GM12878 (cell line): ENCODE data around the gene NPFFR2. TPM values are rescaled to one million over a fixed set of nuclear protein-coding genes. Genes with fewer than 3 reads are reported as not detected.

Experiments
- ATAC-seq: fragments of 200-7000 bp; cut with Tn5 transposase; 3 replicates; pipeline ENCODE4 v1.9.1; 2020; ENCODE audit warnings: mild to moderate bottlenecking, moderate library complexity
- BruUV-seq: library from RNA; stranded (reverse); fragments of 400-500 nt; replicated peaks from 2 replicates; lab custom pipeline; 2021; lab: Mats Ljungman, UMichigan
- CTCF ChIA-PET: fragments of 300-600 bp; sonication (Branson Sonifier 250); formaldehyde crosslinking; extraction: SDS; loops from one replicate; lab custom pipeline; 2021; ENCODE audit warnings: inconsistent platforms; lab: Yijun Ruan, JAX
- POLR2A ChIA-PET: fragments of 350-600 bp; formaldehyde crosslinking; extraction: SDS; loops from one replicate; lab custom pipeline; 2021; ENCODE audit warnings: inconsistent platforms; lab: Charles Lee
- RAD21 ChIA-PET: fragments of 300-600 bp; sonication (Branson Sonifier 250); formaldehyde crosslinking; loops from one replicate; lab custom pipeline; 2023; ENCODE audit warnings: antibody characterized with exemption; ENCODE audit not compliant: unreplicated experiment; lab: Charles Lee
- SMC1A ChIA-PET: fragments of 300-600 bp; sonication (Branson Sonifier 250); formaldehyde crosslinking; loops from one replicate; lab custom pipeline; 2023; ENCODE audit not compliant: unreplicated experiment, uncharacterized antibody; lab: Charles Lee
- DNase-seq: peaks from one replicate; pipeline ENCODE4 v3.0.0-alpha.2; 2011; ENCODE audit warnings: low read depth, low spot score
- FAIRE-seq: peaks from 3 replicates; lab custom pipeline; 2011; peaks lifted over from hg19 to GRCh38; lab: Jason Lieb, UNC
- H2AFZ ChIP-seq: 2 replicates; pipeline ENCODE4 v1.6.0; 2011; ENCODE audit warnings: low read depth, low read length, control low read depth; ENCODE audit not compliant: control insufficient read depth
- H3K27ac ChIP-seq: 2 replicates; pipeline ENCODE4 v1.5.1; 2011; ENCODE audit warnings: control low read depth; ENCODE audit not compliant: control insufficient read depth, insufficient read depth
- H3K27me3 ChIP-seq, 2 experiments: replicated peaks in 1 of 2; 2 replicates each; pipeline versions ENCODE4 v1.6.0 to v1.6.1; 2011; ENCODE audit warnings: low read length in 1 of 2; ENCODE audit not compliant: control insufficient read depth in 2 of 2, insufficient read depth in 2 of 2
- H3K36me3 ChIP-seq, 2 experiments: 2 replicates each; pipeline ENCODE4 v1.5.1; 2011; ENCODE audit warnings: low read length in 1 of 2; ENCODE audit not compliant: control insufficient read depth in 2 of 2, insufficient read depth in 2 of 2
- H3K4me1 ChIP-seq: 2 replicates; pipeline ENCODE4 v1.6.1; 2011; ENCODE audit warnings: mild to moderate bottlenecking, low read length, moderate library complexity, mixed read lengths; ENCODE audit not compliant: control insufficient read depth, insufficient read depth
- H3K4me2 ChIP-seq: 2 replicates; pipeline ENCODE4 v1.6.0; 2011; ENCODE audit warnings: control low read depth; ENCODE audit not compliant: control insufficient read depth, insufficient read depth
- H3K4me3 ChIP-seq: fragments of 200-600 bp; sonication (generic); 2 replicates; pipeline ENCODE4 v1.5.1; 2016
- H3K79me2 ChIP-seq: 2 replicates; pipeline ENCODE4 v1.6.0; 2011; ENCODE audit warnings: low read length; ENCODE audit not compliant: control insufficient read depth, insufficient read depth
- H3K9ac ChIP-seq: 2 replicates; pipeline ENCODE4 v1.8.0; 2011; ENCODE audit warnings: low read length, control low read depth, mixed read lengths; ENCODE audit not compliant: control insufficient read depth, insufficient read depth
- H3K9me3 ChIP-seq: replicated peaks from 3 replicates; pipeline ENCODE4 v1.5.1; 2011; ENCODE audit warnings: mild to moderate bottlenecking, low read length; ENCODE audit not compliant: control insufficient read depth, insufficient read depth
- H4K20me1 ChIP-seq: 2 replicates; pipeline ENCODE4 v1.6.0; 2011; ENCODE audit not compliant: control insufficient read depth, insufficient read depth
- BMI1 ChIP-seq: fragments of 450-650 bp; IDR thresholded peaks from 2 replicates; pipeline ENCODE4 v1.6.1; 2016; ENCODE audit warnings: mild to moderate bottlenecking, moderate library complexity, borderline replicate concordance
- CEBPB ChIP-seq, 2 experiments: fragments of 150-350 bp in 1 of 2; IDR thresholded peaks; 2 replicates each; pipeline ENCODE4 v1.6.1; 2012 to 2014; ENCODE audit warnings: low read depth in 2 of 2, low read length in 2 of 2, borderline replicate concordance in 1 of 2, inconsistent platforms in 1 of 2
- DPF2 ChIP-seq: fragments of 450-650 bp; IDR thresholded peaks from 2 replicates; pipeline ENCODE4 v1.6.1; 2017; ENCODE audit warnings: mild to moderate bottlenecking
- FOS ChIP-seq: IDR thresholded peaks from 3 replicates; pipeline ENCODE4 v1.6.1; 2011; ENCODE audit warnings: borderline replicate concordance; ENCODE audit not compliant: insufficient read length; ENCODE audit errors: extremely low read depth
- HDAC2 ChIP-seq: fragments of 200-600 bp; sonication (generic); IDR thresholded peaks from 2 replicates; pipeline ENCODE4 v1.6.1; 2017
- HDGF ChIP-seq: fragments of 450-650 bp; IDR thresholded peaks from 2 replicates; pipeline ENCODE4 v1.6.1; 2016; ENCODE audit warnings: antibody characterized with exemption
- MEF2B ChIP-seq: fragments of 450-650 bp; IDR thresholded peaks from 2 replicates; pipeline ENCODE4 v1.6.1; 2018; ENCODE audit warnings: mild to moderate bottlenecking, moderate library complexity; ENCODE audit not compliant: partially characterized antibody, poor library complexity, severe bottlenecking
- PML ChIP-seq: IDR thresholded peaks from 2 replicates; pipeline ENCODE4 v1.6.1; 2012; ENCODE audit warnings: low read length, inconsistent platforms
- STAT1 ChIP-seq: fragments of 450-650 bp; conservative IDR thresholded peaks from 2 replicates; pipeline ENCODE4 v1.6.1; 2014; ENCODE audit warnings: antibody characterized with exemption, mild to moderate bottlenecking
- STAT3 ChIP-seq: IDR thresholded peaks from 2 replicates; pipeline ENCODE4 v1.6.1; 2011; ENCODE audit warnings: low read depth, low read length, improper control_type of control experiment
- TBL1XR1 ChIP-seq: IDR thresholded peaks from 2 replicates; pipeline ENCODE4 v1.6.1; 2012; ENCODE audit warnings: low read depth, low read length, improper control_type of control experiment
- in situ Hi-C: fragments of 300-500 bp; cut with MboI; formaldehyde crosslinking; loops from 9 replicates; pipeline ENCODE4 v1.14.3; 2018; ENCODE audit warnings: mixed read lengths
- intact Hi-C: fragments of 100-400 bp; cut with micrococcal nuclease; formaldehyde crosslinking; loops from one replicate; pipeline ENCODE4 v1.14.2; 2022; ENCODE audit not compliant: unreplicated experiment
- polyA plus RNA-seq, 11 experiments: library from polyadenylated mRNA; depleted of rRNA in 4 of 11; unstranded in 6 of 11; stranded (reverse) in 5 of 11; fragments of >200 nt; fragmentation: Nextera tagmentation in 4 of 11; fragmentation: Illumina TruSeq in 1 of 11; extraction: Ambion mirVana in 4 of 11; extraction: Trizol in 1 of 11; gene quantifications; 1 replicate in 1 of 11; 2 replicates in 10 of 11; pipeline versions ENCODE4 v1.2.1 to v1.2.3, GENCODE V29; 2011 to 2016; ENCODE audit warnings: inconsistent platforms in 2 of 11, missing spikeins in 2 of 11, low read depth in 1 of 11
- total RNA-seq, 4 experiments: library from RNA; depleted of rRNA in 3 of 4; stranded (reverse); fragments of >200 nt in 3 of 4; fragmentation: Illumina TruSeq in 1 of 4; extraction: Trizol in 1 of 4; gene quantifications; 2 replicates each; pipeline versions ENCODE4 v1.2.1 to v1.2.3, GENCODE V29; 2013 to 2021
- TF ChIP-seq, protein P1 (sequence below): fragments of 450-650 bp; IDR thresholded peaks from 2 replicates; pipeline ENCODE4 v1.6.1; 2017; ENCODE audit warnings: mild to moderate bottlenecking

Gene NPFFR2
- total and polyA plus RNA-seq, 10 of the 15 experiments (the other 5 are each of a cell fraction or from before 2014, with no cell fraction given): not detected

DNA sequence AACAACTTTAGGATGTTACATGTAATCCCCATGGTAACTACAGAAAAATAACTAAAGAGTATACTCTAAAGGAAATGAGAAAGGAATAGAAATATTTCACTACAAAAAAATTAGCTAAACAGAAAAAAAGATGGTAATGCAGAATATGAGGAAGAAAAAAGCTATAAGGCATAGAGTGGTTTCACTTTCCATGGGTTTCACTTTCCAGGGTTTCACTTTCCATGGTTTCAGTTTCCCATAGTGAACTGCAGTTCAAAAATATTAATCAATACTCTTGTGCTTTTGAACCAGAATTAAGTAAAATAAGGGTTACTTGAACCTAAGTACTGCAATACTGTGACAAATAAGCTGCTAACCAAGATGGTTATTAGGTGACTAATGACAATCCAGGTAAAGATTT, 42.0 kb downstream of the NPFFR2 start:
- Histone ChIP-seq H3K9ac (no peak overlapping the region), H3K36me3 (no peaks in the 10 kb centered on the region), H3K27ac (no peak overlapping the region), H2AFZ (no peak overlapping the region), H3K27me3 (no peaks in the 10 kb centered on the region), H3K79me2 (no peaks in the 10 kb centered on the region), H3K4me1 (no peaks in the 10 kb centered on the region), H3K4me3 (no peak overlapping the region), H4K20me1 (no peaks in the 10 kb centered on the region), H3K4me2 (no peak overlapping the region), H3K9me3 (no peaks in the 10 kb centered on the region)
- ChIA-PET SMC1A (interaction anchor here (0.6 to 1.9 kb wide), 4 partner anchors 11 to 54 kb away, joined by 3 to 5 read pairs (median 5); no protein-coding TSS in a partner anchor), CTCF (interaction anchor here (0.7 to 1.6 kb wide), 3 partner anchors 8 to 1517 kb away, joined by 3 to 4 read pairs (median 3); no protein-coding TSS in a partner anchor), RAD21 (no interaction called here), POLR2A (no interaction called here)
- intact Hi-C loops: no loop called here
- DNase-seq (no peak), ATAC-seq (no peak), FAIRE-seq (no peak)
- no peak for TF ChIP-seq TBL1XR1
- TF ChIP-seq STAT1: no peak
- no TSS peak for BruUV-seq
- in situ Hi-C loops: no loop called here

DNA sequence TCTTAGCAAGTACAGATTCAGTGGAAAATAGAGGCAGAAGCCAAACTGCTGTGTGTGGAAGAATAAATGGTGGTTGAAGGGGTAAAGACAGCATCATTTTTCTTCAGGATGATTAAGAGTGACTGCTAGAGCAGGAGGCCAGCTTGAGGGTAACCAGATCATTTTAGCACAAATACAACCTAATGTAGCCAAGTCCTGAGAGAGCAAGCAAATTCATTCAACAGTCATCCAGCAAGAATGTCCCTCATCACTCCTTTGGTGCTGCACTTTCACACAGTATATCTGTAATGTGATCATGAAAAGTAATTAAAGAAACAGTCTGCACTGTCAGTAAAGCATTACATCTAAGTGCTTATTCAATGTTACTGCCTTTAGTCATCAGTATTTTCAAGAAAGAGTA, 44.8 kb downstream of the NPFFR2 start:
- no TSS peak for BruUV-seq
- TF ChIP-seq STAT3 (no peak), PML (no peak), HDAC2 (no peak), FOS (no peak), CEBPB (IDR thresholded peaks at IDR 0.05; ENCODE audit: borderline replicate concordance in 1 of 2, low read depth in 2 of 2, low read length in 2 of 2) (no peak), DPF2 (no peak), HDGF (no peak), BMI1 (no peak), MEF2B (no peak)
- TF ChIP-seq, protein P1, sequence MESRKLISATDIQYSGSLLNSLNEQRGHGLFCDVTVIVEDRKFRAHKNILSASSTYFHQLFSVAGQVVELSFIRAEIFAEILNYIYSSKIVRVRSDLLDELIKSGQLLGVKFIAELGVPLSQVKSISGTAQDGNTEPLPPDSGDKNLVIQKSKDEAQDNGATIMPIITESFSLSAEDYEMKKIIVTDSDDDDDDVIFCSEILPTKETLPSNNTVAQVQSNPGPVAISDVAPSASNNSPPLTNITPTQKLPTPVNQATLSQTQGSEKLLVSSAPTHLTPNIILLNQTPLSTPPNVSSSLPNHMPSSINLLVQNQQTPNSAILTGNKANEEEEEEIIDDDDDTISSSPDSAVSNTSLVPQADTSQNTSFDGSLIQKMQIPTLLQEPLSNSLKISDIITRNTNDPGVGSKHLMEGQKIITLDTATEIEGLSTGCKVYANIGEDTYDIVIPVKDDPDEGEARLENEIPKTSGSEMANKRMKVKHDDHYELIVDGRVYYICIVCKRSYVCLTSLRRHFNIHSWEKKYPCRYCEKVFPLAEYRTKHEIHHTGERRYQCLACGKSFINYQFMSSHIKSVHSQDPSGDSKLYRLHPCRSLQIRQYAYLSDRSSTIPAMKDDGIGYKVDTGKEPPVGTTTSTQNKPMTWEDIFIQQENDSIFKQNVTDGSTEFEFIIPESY: no peak
- in situ Hi-C loops (no loop called here), intact Hi-C loops (no loop called here)
- DNase-seq (no peak), ATAC-seq (peak; percentile 37), FAIRE-seq (no peak)
- Histone ChIP-seq H3K79me2 (no peaks in the 10 kb centered on the region), H3K27me3 (no peaks in the 10 kb centered on the region), H4K20me1 (no peaks in the 10 kb centered on the region), H3K4me1 (no peaks in the 10 kb centered on the region), H3K36me3 (no peaks in the 10 kb centered on the region), H3K9ac (no peak overlapping the region), H2AFZ (no peak overlapping the region), H3K9me3 (no peaks in the 10 kb centered on the region), H3K4me3 (no peak overlapping the region), H3K27ac (no peak overlapping the region), H3K4me2 (no peak overlapping the region)
- SMC1A ChIA-PET: no interaction called here
- RAD21 ChIA-PET: no interaction called here
- POLR2A ChIA-PET: interaction anchor here (1.1 kb wide), 1 partner anchor 37 kb away, joined by 3 read pairs; no protein-coding TSS in a partner anchor
- CTCF ChIA-PET: no interaction called here
